SK-N-SH (cell line): Measurements from ENCODE around the gene FIBIN. TPM values are rescaled to one million over a fixed set of nuclear protein-coding genes. Genes with fewer than 3 reads are reported as not detected.

Source experiments
- CTCF ChIA-PET: fragments of 300-600, 350-600 bp; formaldehyde crosslinking; extraction: SDS; loops from one replicate; lab custom pipeline; 2021; lab: Yijun Ruan, JAX
- POLR2A ChIA-PET: fragments of 350-600 bp; sonication (Branson Sonifier 250); formaldehyde crosslinking; extraction: SDS; loops from one replicate; lab custom pipeline; 2020; ENCODE audit warnings: antibody characterized with exemption, inconsistent platforms; lab: Yijun Ruan, JAX
- DNase-seq: peaks from one replicate; pipeline ENCODE4 v3.0.0; 2012
- H2AFZ ChIP-seq: fragments of 200-600 bp; sonication (generic); 2 replicates; pipeline ENCODE4 v1.8.1; 2016; ENCODE audit warnings: antibody characterized with exemption, mild to moderate bottlenecking, low read depth
- H3F3A ChIP-seq: fragments of 200-600 bp; sonication (generic); replicated peaks from 2 replicates; pipeline ENCODE3; 2016; ENCODE audit warnings: antibody characterized with exemption, mild to moderate bottlenecking; ENCODE audit not compliant: insufficient read depth
- H3K27ac ChIP-seq, 2 experiments: fragments of 200-500 bp in 1 of 2; fragments of 200-600 bp in 1 of 2; sonication (Bioruptor generic) in 1 of 2; sonication (generic), shearing (Covaris generic) in 1 of 2; 2 replicates each; pipeline versions ENCODE4 v1.5.1 to v1.6.1; 2014 to 2016; ENCODE audit warnings: low read depth in 2 of 2, inconsistent platforms in 1 of 2, low read length in 1 of 2, mild to moderate bottlenecking in 1 of 2, mixed read lengths in 1 of 2
- H3K27me3 ChIP-seq: fragments of 200-600 bp; sonication (generic), shearing (Covaris generic); 2 replicates; pipeline ENCODE4 v1.6.1; 2016; ENCODE audit warnings: mixed run types; ENCODE audit not compliant: insufficient read depth
- H3K36me3 ChIP-seq, 2 experiments: fragments of 200-500 bp in 1 of 2; fragments of 200-600 bp in 1 of 2; sonication (Bioruptor generic) in 1 of 2; sonication (generic) in 1 of 2; replicated peaks in 1 of 2; 2 replicates each; pipeline versions ENCODE3 to v1.5.1; 2014 to 2016; ENCODE audit warnings: low read length in 1 of 2, mild to moderate bottlenecking in 1 of 2; ENCODE audit not compliant: insufficient read depth in 2 of 2, control insufficient read depth in 1 of 2
- H3K4me1 ChIP-seq, 2 experiments: fragments of 200-500 bp in 1 of 2; fragments of 200-600 bp in 1 of 2; sonication (Bioruptor generic) in 1 of 2; sonication (generic), shearing (Covaris generic) in 1 of 2; 2 replicates each; pipeline versions ENCODE4 v1.5.1 to v1.6.1; 2014 to 2016; ENCODE audit warnings: low read depth in 1 of 2, low read length in 1 of 2, mixed run types in 1 of 2; ENCODE audit not compliant: insufficient read depth in 2 of 2, control insufficient read depth in 1 of 2
- H3K4me2 ChIP-seq: fragments of 200-600 bp; sonication (generic), shearing (Covaris generic); 2 replicates; pipeline ENCODE4 v1.6.1; 2017; ENCODE audit warnings: mixed run types
- H3K4me3 ChIP-seq, 2 experiments: fragments of 200-500 bp in 1 of 2; fragments of 200-600 bp in 1 of 2; sonication (Bioruptor generic) in 1 of 2; sonication (generic), shearing (Covaris generic) in 1 of 2; 2 replicates each; pipeline versions ENCODE4 v1.5.1 to v1.8.1; 2014 to 2016; ENCODE audit warnings: low read depth in 2 of 2, inconsistent platforms in 1 of 2, low read length in 1 of 2, mild to moderate bottlenecking in 1 of 2, mixed read lengths in 1 of 2, moderate library complexity in 1 of 2
- H3K79me2 ChIP-seq: fragments of 200-600 bp; sonication (generic); 2 replicates; pipeline ENCODE4 v1.8.1; 2017; ENCODE audit warnings: mild to moderate bottlenecking; ENCODE audit not compliant: insufficient read depth
- H3K9ac ChIP-seq: fragments of 200-600 bp; sonication (generic); 2 replicates; pipeline ENCODE4 v1.6.1; 2017; ENCODE audit warnings: mixed run types
- H3K9me2 ChIP-seq: fragments of 200-600 bp; sonication (generic); 2 replicates; pipeline ENCODE4 v1.6.1; 2017; ENCODE audit warnings: mixed run types
- H3K9me3 ChIP-seq: fragments of 200-600 bp; sonication (generic); 2 replicates; pipeline ENCODE4 v1.6.1; 2017; ENCODE audit warnings: mixed run types, mild to moderate bottlenecking, moderate library complexity
- H4K20me1 ChIP-seq: fragments of 200-600 bp; sonication (generic); 2 replicates; pipeline ENCODE4 v1.6.1; 2017; ENCODE audit warnings: mild to moderate bottlenecking, mixed run types; ENCODE audit not compliant: insufficient read depth
- GABPA ChIP-seq: IDR thresholded peaks from 2 replicates; pipeline ENCODE4 v1.4.0; 2012; ENCODE audit warnings: low read depth, mild to moderate bottlenecking
- MEF2A ChIP-seq: IDR thresholded peaks from 2 replicates; pipeline ENCODE4 v1.4.0; 2012; ENCODE audit warnings: low read depth, borderline replicate concordance
- MXI1 ChIP-seq: IDR thresholded peaks from 2 replicates; pipeline ENCODE4 v1.6.1; 2012; ENCODE audit warnings: mild to moderate bottlenecking, low read depth, low read length, improper control_type of control experiment
- NRF1 ChIP-seq: IDR thresholded peaks from 2 replicates; pipeline ENCODE4 v1.6.1; 2012; ENCODE audit warnings: low read depth, mild to moderate bottlenecking, low read length
- PBX3 ChIP-seq: IDR thresholded peaks from 2 replicates; pipeline ENCODE4; 2012
- SIN3A ChIP-seq: IDR thresholded peaks from 2 replicates; pipeline ENCODE4 v1.6.1; 2012; ENCODE audit warnings: low read depth, mild to moderate bottlenecking, low read length, moderate library complexity, borderline replicate concordance
- SMC3 ChIP-seq: IDR thresholded peaks from 2 replicates; pipeline ENCODE4 v1.6.1; 2012; ENCODE audit warnings: low read depth, low read length, improper control_type of control experiment
- TCF12 ChIP-seq: IDR thresholded peaks from 2 replicates; pipeline ENCODE4 v1.4.0; 2012
- WGBS: methylation state at CpG from one replicate; pipeline ENCODE4 v1.1.6; 2017; ENCODE audit warnings: low lambda C conversion rate; 5-methylcytosine and 5-hydroxymethylcytosine counted together
- polyA plus RNA-seq, 3 experiments: library from polyadenylated mRNA; depleted of rRNA; stranded (reverse); fragments of >200 nt; gene quantifications; 2 replicates each; pipeline ENCODE4 v1.2.3, GENCODE V29; 2012
- TF ChIP-seq, protein P1 (sequence below): fragments of 200-600 bp; sonication (generic); IDR thresholded peaks from 2 replicates; pipeline ENCODE4 v1.6.1; 2017; ENCODE audit warnings: antibody characterized with exemption, mild to moderate bottlenecking, moderate library complexity
- TF ChIP-seq, protein P2 (sequence below): IDR thresholded peaks from 2 replicates; pipeline ENCODE4 v1.4.0; 2012; ENCODE audit warnings: low read depth, borderline replicate concordance

The FIBIN gene
- polyA plus RNA-seq, 1 of the 3 experiments (the other 2 are of a cell fraction): 0.66 TPM

DNA sequence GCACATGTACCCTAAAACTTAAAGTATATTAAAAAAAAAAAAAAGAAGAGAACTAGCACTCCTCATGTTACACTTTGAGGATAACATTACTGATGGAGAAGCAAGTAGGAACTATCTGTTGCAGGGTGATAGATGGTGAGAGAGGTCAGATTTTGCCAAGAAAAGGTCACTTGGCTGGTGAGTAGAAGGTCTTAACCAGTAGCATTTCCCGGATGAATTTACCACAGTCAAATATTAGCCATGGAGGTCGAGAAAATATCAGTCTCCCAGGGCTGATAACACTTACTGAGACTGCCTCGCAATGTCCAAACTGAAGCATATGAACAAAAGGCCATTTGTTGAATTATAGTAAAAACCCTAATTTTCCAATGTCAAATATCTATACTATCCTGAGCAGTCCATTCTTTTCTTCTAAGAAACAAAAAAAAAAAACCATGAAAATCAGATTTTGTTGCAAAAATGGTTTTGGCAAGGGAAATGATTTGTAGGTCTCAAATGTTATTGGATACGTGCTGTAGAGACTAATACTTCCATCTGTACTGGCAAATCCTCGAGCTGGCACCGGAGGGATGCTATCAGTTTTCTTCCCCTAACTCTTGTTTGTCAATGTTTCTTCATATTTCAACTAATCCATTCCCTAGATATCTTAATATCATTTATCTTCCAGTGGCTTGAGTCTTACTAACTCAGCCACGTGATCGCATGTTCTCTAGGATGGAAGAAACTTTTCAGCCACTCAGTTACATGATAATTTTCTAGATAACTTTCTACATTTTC, 32.2 kb downstream of the FIBIN start:
- POLR2A ChIA-PET: no interaction called here
- Histone ChIP-seq H3K27ac (no peak overlapping the region), H2AFZ (no peak overlapping the region)
- WGBS: 62% methylated on average over 8 of the region's 8 CpGs
- TF ChIP-seq NRF1: no peak
- no peak for TF ChIP-seq GABPA
- TF ChIP-seq, protein P1, sequence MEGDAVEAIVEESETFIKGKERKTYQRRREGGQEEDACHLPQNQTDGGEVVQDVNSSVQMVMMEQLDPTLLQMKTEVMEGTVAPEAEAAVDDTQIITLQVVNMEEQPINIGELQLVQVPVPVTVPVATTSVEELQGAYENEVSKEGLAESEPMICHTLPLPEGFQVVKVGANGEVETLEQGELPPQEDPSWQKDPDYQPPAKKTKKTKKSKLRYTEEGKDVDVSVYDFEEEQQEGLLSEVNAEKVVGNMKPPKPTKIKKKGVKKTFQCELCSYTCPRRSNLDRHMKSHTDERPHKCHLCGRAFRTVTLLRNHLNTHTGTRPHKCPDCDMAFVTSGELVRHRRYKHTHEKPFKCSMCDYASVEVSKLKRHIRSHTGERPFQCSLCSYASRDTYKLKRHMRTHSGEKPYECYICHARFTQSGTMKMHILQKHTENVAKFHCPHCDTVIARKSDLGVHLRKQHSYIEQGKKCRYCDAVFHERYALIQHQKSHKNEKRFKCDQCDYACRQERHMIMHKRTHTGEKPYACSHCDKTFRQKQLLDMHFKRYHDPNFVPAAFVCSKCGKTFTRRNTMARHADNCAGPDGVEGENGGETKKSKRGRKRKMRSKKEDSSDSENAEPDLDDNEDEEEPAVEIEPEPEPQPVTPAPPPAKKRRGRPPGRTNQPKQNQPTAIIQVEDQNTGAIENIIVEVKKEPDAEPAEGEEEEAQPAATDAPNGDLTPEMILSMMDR: no peak
- TF ChIP-seq, protein P2, sequence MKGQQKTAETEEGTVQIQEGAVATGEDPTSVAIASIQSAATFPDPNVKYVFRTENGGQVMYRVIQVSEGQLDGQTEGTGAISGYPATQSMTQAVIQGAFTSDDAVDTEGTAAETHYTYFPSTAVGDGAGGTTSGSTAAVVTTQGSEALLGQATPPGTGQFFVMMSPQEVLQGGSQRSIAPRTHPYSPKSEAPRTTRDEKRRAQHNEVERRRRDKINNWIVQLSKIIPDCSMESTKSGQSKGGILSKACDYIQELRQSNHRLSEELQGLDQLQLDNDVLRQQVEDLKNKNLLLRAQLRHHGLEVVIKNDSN: no peak
- TF ChIP-seq MXI1: no peak
- no peak for TF ChIP-seq MEF2A
- TF ChIP-seq SMC3: no peak
- no peak for TF ChIP-seq SIN3A
- TF ChIP-seq, all 33 proteins: peak for 0
- H3K9me2 ChIP-seq: no peaks in the 10 kb centered on the region
- no peaks in the 10 kb centered on the region for H3K79me2 ChIP-seq
- H3K9me3 ChIP-seq: no peaks in the 10 kb centered on the region
- H4K20me1 ChIP-seq: no peaks in the 10 kb centered on the region
- H3K4me1 ChIP-seq: peaks cover 0 to 12% of the 10 kb centered on the region in 2 experiments; a peak in 2 of 4 replicates
- no peak overlapping the region for H3K9ac ChIP-seq
- no peak overlapping the region for H3K4me3 ChIP-seq
- H3F3A ChIP-seq: no peaks in the 10 kb centered on the region
- no peak for DNase-seq
- no peaks in the 10 kb centered on the region for H3K36me3 ChIP-seq
- no peaks in the 10 kb centered on the region for H3K27me3 ChIP-seq
- CTCF ChIA-PET: interaction anchor here (1.8 kb wide), 1 partner anchor 132 kb away, joined by 6 read pairs; no protein-coding TSS in a partner anchor
- no peak overlapping the region for H3K4me2 ChIP-seq

GRCh38 chr11:27028561-27028965, 34.7 kb downstream of the FIBIN start:
- no peaks in the 10 kb centered on the region for H3K27me3 ChIP-seq
- H3F3A ChIP-seq: no peaks in the 10 kb centered on the region
- no peaks in the 10 kb centered on the region for H3K36me3 ChIP-seq
- DNase-seq: no peak
- no peak overlapping the region for H3K9ac ChIP-seq
- TF ChIP-seq PBX3 (no peak), TCF12 (peak; percentile 35; the same call in 1 of the 2 replicates)
- no peaks in the 10 kb centered on the region for H3K9me2 ChIP-seq
- ChIA-PET POLR2A (no interaction called here), CTCF (no interaction called here)
- no peaks in the 10 kb centered on the region for H3K79me2 ChIP-seq
- H2AFZ ChIP-seq: no peak overlapping the region
- WGBS: 52% methylated on average over 1 of the region's 1 CpG
- H3K4me3 ChIP-seq: no peak overlapping the region
- peak overlapping the region; percentile 19 to 30; a peak in 2 of 4 replicates for H3K27ac ChIP-seq
- no peaks in the 10 kb centered on the region; a peak in 1 of 4 replicates for H3K4me1 ChIP-seq
- no peaks in the 10 kb centered on the region for H4K20me1 ChIP-seq
- H3K4me2 ChIP-seq: no peak overlapping the region
- no peaks in the 10 kb centered on the region for H3K9me3 ChIP-seq
